Osteoblast (primary cell): ENCODE results near the gene AFF1. TPM values are rescaled to one million over a fixed set of nuclear protein-coding genes. Genes with fewer than 3 reads are reported as not detected.

Experiments used
- DNase-seq: peaks from one replicate; pipeline ENCODE4 v3.0.0; 2011; ENCODE audit warnings: low spot score, mixed read lengths; ENCODE audit not compliant: insufficient read length; ENCODE audit errors: missing footprints
- H2AFZ ChIP-seq: 2 replicates; pipeline ENCODE4 v1.6.0; 2011; ENCODE audit warnings: mild to moderate bottlenecking, low read length
- H3K27ac ChIP-seq: 2 replicates; pipeline ENCODE4 v1.5.1; 2011; ENCODE audit warnings: mild to moderate bottlenecking, low read depth, low read length, moderate library complexity
- H3K27me3 ChIP-seq: 2 replicates; pipeline ENCODE4 v1.6.0; 2012; ENCODE audit warnings: mild to moderate bottlenecking, control low read depth, inconsistent platforms, low read length, moderate library complexity; ENCODE audit not compliant: insufficient read depth
- H3K36me3 ChIP-seq: 2 replicates; pipeline ENCODE4 v1.5.1; 2011; ENCODE audit warnings: mild to moderate bottlenecking, low read length, control low read depth, moderate library complexity; ENCODE audit not compliant: insufficient read depth
- H3K4me1 ChIP-seq: 2 replicates; pipeline ENCODE4 v1.5.1; 2011; ENCODE audit warnings: mild to moderate bottlenecking, low read length, control low read depth, moderate library complexity; ENCODE audit not compliant: insufficient read depth
- H3K4me2 ChIP-seq: 2 replicates; pipeline ENCODE4 v1.6.0; 2011; ENCODE audit warnings: mild to moderate bottlenecking, low read length; ENCODE audit not compliant: insufficient read depth
- H3K4me3 ChIP-seq: fragments of 200-600 bp; sonication (generic); 3 replicates; pipeline ENCODE4 v1.5.1; 2012; ENCODE audit warnings: mild to moderate bottlenecking, low read length, inconsistent platforms; ENCODE audit not compliant: insufficient read depth
- H3K79me2 ChIP-seq: 2 replicates; pipeline ENCODE4 v1.6.0; 2012; ENCODE audit warnings: mild to moderate bottlenecking, low read length, control low read depth, inconsistent platforms; ENCODE audit not compliant: insufficient read depth
- H3K9me3 ChIP-seq: 2 replicates; pipeline ENCODE4 v1.5.1; 2011; ENCODE audit warnings: low read depth, low read length, control low read depth
- H4K20me1 ChIP-seq: 2 replicates; pipeline ENCODE4 v1.6.0; 2012; ENCODE audit warnings: mild to moderate bottlenecking, low read length, control low read depth; ENCODE audit not compliant: insufficient read depth
- total RNA-seq: library from RNA; depleted of rRNA; stranded (reverse); fragments of >200 nt; gene quantifications from 2 replicates; pipeline ENCODE4 v1.2.3, GENCODE V29; 2012
- TF ChIP-seq, protein P1 (sequence below): IDR thresholded peaks from 2 replicates; pipeline ENCODE4 v1.5.1; 2011; ENCODE audit warnings: mild to moderate bottlenecking, low read depth, low read length, moderate library complexity; ENCODE audit errors: extremely low read depth

AFF1 gene
- total RNA-seq, 1 donor: 19.5 TPM

DNA sequence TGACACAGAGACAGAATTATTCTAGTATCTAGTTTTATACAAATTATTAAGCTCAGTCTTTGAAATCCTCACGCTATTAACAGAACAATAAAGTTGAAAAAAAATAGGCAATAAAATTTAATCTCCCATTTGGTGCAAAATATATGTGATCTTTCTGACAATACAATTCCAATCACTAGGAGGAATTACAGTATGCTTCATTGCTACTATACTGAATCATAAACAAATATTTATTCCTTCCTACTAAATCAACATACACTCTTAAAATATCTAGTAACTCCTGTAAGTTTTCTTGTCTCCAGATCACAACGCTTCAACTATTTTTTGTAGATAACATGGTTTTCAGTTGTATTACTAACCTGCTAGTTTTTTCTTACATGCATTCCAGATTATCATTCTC is 239.9 kb downstream of the AFF1 start:
- Histone ChIP-seq H3K36me3 (no peaks in the 10 kb centered on the region), H3K9me3 (no peaks in the 10 kb centered on the region), H4K20me1 (no peaks in the 10 kb centered on the region), H3K4me3 (no peak overlapping the region), H3K27ac (no peak overlapping the region), H3K27me3 (no peaks in the 10 kb centered on the region), H3K4me1 (peaks cover 2% of the 10 kb centered on the region), H2AFZ (no peak overlapping the region), H3K79me2 (no peaks in the 10 kb centered on the region), H3K4me2 (no peak overlapping the region)
- TF ChIP-seq, protein P1, sequence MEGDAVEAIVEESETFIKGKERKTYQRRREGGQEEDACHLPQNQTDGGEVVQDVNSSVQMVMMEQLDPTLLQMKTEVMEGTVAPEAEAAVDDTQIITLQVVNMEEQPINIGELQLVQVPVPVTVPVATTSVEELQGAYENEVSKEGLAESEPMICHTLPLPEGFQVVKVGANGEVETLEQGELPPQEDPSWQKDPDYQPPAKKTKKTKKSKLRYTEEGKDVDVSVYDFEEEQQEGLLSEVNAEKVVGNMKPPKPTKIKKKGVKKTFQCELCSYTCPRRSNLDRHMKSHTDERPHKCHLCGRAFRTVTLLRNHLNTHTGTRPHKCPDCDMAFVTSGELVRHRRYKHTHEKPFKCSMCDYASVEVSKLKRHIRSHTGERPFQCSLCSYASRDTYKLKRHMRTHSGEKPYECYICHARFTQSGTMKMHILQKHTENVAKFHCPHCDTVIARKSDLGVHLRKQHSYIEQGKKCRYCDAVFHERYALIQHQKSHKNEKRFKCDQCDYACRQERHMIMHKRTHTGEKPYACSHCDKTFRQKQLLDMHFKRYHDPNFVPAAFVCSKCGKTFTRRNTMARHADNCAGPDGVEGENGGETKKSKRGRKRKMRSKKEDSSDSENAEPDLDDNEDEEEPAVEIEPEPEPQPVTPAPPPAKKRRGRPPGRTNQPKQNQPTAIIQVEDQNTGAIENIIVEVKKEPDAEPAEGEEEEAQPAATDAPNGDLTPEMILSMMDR: no peak
- peak; percentile 64 for DNase-seq

DNA sequence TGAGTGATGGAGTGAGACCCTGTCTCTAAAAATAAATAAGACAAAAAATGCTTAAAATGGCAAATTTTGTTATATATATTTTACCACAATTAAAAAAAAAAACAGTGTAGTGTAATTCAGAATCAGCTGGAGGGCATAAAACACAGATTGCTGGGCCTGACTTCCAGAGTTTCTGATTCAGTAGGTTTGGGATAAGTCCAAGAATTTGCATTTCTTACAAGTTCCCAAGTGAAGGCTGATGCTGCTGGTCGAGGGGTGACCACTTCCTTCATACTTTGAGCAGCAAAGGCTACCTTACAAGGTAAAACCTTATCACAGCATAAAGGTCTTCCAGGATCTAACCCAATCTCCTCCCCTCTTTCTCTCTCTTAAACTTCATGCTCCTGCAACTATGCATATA is 244.9 kb downstream of the AFF1 start:
- DNase-seq: no peak
- H3K79me2 ChIP-seq: no peaks in the 10 kb centered on the region
- H3K27me3 ChIP-seq: no peaks in the 10 kb centered on the region
- H3K27ac ChIP-seq: no peak overlapping the region
- TF ChIP-seq, protein P1: no peak
- peaks cover 6% of the 10 kb centered on the region for H3K4me1 ChIP-seq
- no peak overlapping the region for H3K4me3 ChIP-seq
- H3K4me2 ChIP-seq: peak overlapping the region; percentile 10
- H3K36me3 ChIP-seq: no peaks in the 10 kb centered on the region
- no peaks in the 10 kb centered on the region for H4K20me1 ChIP-seq
- no peaks in the 10 kb centered on the region for H3K9me3 ChIP-seq
- H2AFZ ChIP-seq: no peak overlapping the region

DNA sequence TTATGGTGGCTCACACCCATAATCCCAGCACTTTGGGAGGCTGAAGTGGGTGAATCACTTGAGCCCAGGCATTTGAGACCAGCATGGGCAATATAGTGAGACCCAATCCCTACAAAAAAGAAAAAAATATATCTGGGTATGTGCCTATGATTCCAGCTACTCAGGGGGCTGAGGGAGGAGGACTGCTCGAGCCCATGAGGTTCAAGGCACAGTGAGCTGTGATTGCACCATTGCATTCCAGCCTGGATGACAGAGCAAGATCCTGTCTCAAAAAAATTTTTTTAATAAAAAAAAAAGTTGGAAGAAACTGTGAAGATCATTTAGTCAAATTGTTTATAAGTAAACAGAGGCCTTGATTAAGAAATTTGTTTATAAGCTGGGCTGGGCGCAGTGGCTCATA is 246.0 kb downstream of the AFF1 start:
- Histone ChIP-seq H3K36me3 (no peaks in the 10 kb centered on the region), H3K27ac (no peak overlapping the region), H3K79me2 (no peaks in the 10 kb centered on the region), H3K4me2 (no peak overlapping the region), H3K27me3 (no peaks in the 10 kb centered on the region), H4K20me1 (no peaks in the 10 kb centered on the region), H3K4me1 (peaks cover 6% of the 10 kb centered on the region), H3K9me3 (no peaks in the 10 kb centered on the region), H2AFZ (no peak overlapping the region), H3K4me3 (no peak overlapping the region)
- TF ChIP-seq, protein P1: no peak
- DNase-seq: no peak

DNA sequence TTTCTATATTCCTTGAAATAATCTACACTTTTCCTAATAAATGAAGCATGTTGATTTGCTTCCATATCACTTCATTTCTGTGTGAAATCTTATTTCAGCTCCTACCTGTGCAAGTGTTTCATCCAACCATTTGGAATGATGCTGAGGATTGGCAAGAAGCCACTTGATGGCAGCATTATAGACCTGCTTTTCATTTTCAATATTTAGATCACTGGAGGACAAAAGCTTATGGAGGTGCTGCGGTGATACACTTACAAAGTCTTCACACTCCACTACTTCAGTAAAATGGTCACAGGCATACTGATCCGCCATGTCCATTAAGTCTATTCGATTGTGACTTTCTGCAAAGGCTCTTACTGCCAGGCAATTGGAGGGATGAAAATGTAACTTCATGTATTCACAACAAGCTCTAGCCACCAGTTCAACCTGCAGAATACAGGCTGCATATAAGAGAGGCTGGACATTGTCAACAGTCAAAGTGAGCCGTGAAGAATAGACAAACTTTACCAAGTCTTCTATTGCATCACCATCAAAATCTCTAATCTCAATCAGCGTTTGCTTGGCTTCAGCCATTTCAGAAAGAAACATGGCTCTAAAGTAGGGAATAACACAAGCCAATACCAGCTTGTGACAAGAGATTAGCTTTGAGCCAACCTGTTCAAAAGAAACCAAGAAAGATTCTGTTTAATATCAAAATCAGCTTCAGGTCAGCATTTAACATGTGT is 250.5 kb downstream of the AFF1 start:
- Histone ChIP-seq H3K27me3 (no peaks in the 10 kb centered on the region), H3K36me3 (no peaks in the 10 kb centered on the region), H3K4me1 (no peaks in the 10 kb centered on the region), H3K4me2 (no peak overlapping the region), H3K27ac (no peak overlapping the region), H3K9me3 (no peaks in the 10 kb centered on the region), H3K79me2 (no peaks in the 10 kb centered on the region), H3K4me3 (no peak overlapping the region), H4K20me1 (no peaks in the 10 kb centered on the region), H2AFZ (no peak overlapping the region)
- TF ChIP-seq, protein P1: no peak
- DNase-seq: no peak
